K562 (cell line): ENCODE data around the gene UFSP1. TPM values are rescaled to one million over a fixed set of nuclear protein-coding genes. Genes with fewer than 3 reads are reported as not detected.

Experiments
- ADNP ChIP-seq: fragments of 200-800 bp; sonication (Bioruptor generic); IDR thresholded peaks from 2 replicates; pipeline ENCODE4 v1.6.1; 2016; ENCODE audit warnings: missing genetic modification characterization, missing compliant biosample characterization
- DNMT1 ChIP-seq: fragments of 450-650 bp; IDR thresholded peaks from 2 replicates; pipeline ENCODE4 v1.6.1; 2016; ENCODE audit warnings: antibody characterized with exemption, mild to moderate bottlenecking
- ELF4 ChIP-seq: fragments of 450-650 bp; formaldehyde crosslinking; IDR thresholded peaks from 2 replicates; pipeline ENCODE4 v1.4.0; 2022; ENCODE audit warnings: missing genetic modification characterization
- ELK3 ChIP-seq: fragments of 450-650 bp; formaldehyde crosslinking; IDR thresholded peaks from 2 replicates; pipeline ENCODE4 v1.4.0; 2020; ENCODE audit warnings: mild to moderate bottlenecking
- FOXJ2 ChIP-seq: fragments of 200-800 bp; sonication (Bioruptor generic); IDR thresholded peaks from 2 replicates; pipeline ENCODE4 v1.6.1; 2016; ENCODE audit warnings: missing genetic modification characterization, missing compliant biosample characterization
- RBM15 ChIP-seq: fragments of 200-400 bp; formaldehyde crosslinking; IDR thresholded peaks from 2 replicates; pipeline ENCODE4 v1.6.1; 2018; ENCODE audit warnings: mild to moderate bottlenecking, low read length, moderate library complexity; ENCODE audit not compliant: insufficient read depth
- ZBTB17 ChIP-seq: fragments of 450-650 bp; formaldehyde crosslinking; IDR thresholded peaks from 2 replicates; pipeline ENCODE4 v1.4.0; 2020; ENCODE audit warnings: mild to moderate bottlenecking
- ZNF609 ChIP-seq: sonication (generic); formaldehyde crosslinking; IDR thresholded peaks from 2 replicates; pipeline ENCODE4 v1.8.1; 2023; ENCODE audit warnings: missing genetic modification reagents, mild to moderate bottlenecking, borderline replicate concordance
- ZNF699 ChIP-seq: fragments of 250-450 bp; sonication (Bioruptor Pico); IDR thresholded peaks from 2 replicates; pipeline ENCODE4 v1.8.0; 2021; ENCODE audit warnings: mild to moderate bottlenecking, moderate library complexity; ENCODE audit not compliant: insufficient replicate concordance
- polyA plus RNA-seq, 8 experiments: library from polyadenylated mRNA; depleted of rRNA in 4 of 8; stranded (reverse) in 5 of 8; unstranded in 3 of 8; fragments of >200 nt; fragmentation: Nextera tagmentation in 2 of 8; fragmentation: Illumina TruSeq in 1 of 8; extraction: Ambion mirVana in 2 of 8; extraction: Trizol in 1 of 8; gene quantifications; 2 replicates each; pipeline versions ENCODE4 v1.2.1 to v1.2.3, GENCODE V29; 2011 to 2014; ENCODE audit warnings: inconsistent platforms in 1 of 8, missing spikeins in 1 of 8
- total RNA-seq, 7 experiments: library from RNA; depleted of rRNA in 6 of 7; stranded (reverse); fragments of >200 nt in 6 of 7; fragmentation: Illumina TruSeq in 2 of 7; extraction: Trizol in 2 of 7; gene quantifications; 2 replicates each; pipeline versions ENCODE4 v1.2.1 to v1.2.3, GENCODE V29; 2011 to 2021; ENCODE audit warnings: low replicate concordance in 1 of 7
- TF ChIP-seq, protein P1 (sequence below): fragments of 200-600 bp; sonication (generic); IDR thresholded peaks from one replicate; pipeline ENCODE4 v1.6.1; 2012; ENCODE audit warnings: mild to moderate bottlenecking, low read depth, low read length, inconsistent platforms

UFSP1 gene
- total and polyA plus RNA-seq, 9 of the 15 experiments (the other 6 are each of a cell fraction or from before 2014, with no cell fraction given), result 0.50 to 18.8 (median 2.1) TPM

DNA sequence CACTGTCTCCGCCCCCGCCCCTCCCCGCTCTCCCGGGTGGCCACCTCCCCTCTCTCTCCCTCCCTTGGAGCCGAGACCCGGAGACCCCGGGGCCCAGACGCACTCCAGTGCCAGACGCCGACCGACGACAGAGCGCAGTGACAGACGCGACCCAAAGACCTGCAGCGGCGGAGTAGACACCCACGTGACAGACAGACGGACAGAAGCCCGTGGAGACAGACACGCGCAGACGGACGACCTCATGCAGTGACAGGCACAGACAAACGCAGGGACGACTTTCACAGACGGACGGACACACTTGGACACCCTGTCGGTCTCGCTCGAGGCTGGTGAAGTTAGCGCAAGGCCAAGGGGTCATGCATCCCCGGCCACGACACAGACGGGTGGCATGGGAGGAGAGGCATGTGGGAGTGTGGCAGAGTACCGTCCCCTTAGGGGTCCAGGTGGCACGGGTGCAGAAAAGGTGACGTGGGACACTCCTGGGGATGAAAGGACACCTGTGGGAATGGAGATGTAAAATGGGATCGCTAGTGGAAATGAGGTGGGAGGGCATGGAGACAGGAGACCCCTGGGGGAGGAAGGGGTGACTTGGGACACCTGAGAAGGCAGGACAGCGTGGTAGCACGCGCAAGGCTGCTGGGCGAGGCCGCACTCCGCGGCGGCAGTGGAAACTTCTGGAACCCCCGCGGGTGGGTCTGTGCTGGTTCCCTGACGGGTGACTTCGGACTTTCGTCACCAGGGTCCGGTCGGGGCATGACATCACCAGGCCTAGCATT is 6.6 kb upstream of the UFSP1 start (continued):
- TF ChIP-seq ELK3 (CRISPR knock-in tag), result no peak
- TF ChIP-seq DNMT1, result no peak
- no peak for TF ChIP-seq FOXJ2
- no peak for TF ChIP-seq ZNF609 (CRISPR knock-in tag)
- no peak for TF ChIP-seq ADNP
- no peak for TF ChIP-seq ZBTB17
- TF ChIP-seq ZNF699 (CRISPR knock-in tag), result no peak
- TF ChIP-seq, protein P1, sequence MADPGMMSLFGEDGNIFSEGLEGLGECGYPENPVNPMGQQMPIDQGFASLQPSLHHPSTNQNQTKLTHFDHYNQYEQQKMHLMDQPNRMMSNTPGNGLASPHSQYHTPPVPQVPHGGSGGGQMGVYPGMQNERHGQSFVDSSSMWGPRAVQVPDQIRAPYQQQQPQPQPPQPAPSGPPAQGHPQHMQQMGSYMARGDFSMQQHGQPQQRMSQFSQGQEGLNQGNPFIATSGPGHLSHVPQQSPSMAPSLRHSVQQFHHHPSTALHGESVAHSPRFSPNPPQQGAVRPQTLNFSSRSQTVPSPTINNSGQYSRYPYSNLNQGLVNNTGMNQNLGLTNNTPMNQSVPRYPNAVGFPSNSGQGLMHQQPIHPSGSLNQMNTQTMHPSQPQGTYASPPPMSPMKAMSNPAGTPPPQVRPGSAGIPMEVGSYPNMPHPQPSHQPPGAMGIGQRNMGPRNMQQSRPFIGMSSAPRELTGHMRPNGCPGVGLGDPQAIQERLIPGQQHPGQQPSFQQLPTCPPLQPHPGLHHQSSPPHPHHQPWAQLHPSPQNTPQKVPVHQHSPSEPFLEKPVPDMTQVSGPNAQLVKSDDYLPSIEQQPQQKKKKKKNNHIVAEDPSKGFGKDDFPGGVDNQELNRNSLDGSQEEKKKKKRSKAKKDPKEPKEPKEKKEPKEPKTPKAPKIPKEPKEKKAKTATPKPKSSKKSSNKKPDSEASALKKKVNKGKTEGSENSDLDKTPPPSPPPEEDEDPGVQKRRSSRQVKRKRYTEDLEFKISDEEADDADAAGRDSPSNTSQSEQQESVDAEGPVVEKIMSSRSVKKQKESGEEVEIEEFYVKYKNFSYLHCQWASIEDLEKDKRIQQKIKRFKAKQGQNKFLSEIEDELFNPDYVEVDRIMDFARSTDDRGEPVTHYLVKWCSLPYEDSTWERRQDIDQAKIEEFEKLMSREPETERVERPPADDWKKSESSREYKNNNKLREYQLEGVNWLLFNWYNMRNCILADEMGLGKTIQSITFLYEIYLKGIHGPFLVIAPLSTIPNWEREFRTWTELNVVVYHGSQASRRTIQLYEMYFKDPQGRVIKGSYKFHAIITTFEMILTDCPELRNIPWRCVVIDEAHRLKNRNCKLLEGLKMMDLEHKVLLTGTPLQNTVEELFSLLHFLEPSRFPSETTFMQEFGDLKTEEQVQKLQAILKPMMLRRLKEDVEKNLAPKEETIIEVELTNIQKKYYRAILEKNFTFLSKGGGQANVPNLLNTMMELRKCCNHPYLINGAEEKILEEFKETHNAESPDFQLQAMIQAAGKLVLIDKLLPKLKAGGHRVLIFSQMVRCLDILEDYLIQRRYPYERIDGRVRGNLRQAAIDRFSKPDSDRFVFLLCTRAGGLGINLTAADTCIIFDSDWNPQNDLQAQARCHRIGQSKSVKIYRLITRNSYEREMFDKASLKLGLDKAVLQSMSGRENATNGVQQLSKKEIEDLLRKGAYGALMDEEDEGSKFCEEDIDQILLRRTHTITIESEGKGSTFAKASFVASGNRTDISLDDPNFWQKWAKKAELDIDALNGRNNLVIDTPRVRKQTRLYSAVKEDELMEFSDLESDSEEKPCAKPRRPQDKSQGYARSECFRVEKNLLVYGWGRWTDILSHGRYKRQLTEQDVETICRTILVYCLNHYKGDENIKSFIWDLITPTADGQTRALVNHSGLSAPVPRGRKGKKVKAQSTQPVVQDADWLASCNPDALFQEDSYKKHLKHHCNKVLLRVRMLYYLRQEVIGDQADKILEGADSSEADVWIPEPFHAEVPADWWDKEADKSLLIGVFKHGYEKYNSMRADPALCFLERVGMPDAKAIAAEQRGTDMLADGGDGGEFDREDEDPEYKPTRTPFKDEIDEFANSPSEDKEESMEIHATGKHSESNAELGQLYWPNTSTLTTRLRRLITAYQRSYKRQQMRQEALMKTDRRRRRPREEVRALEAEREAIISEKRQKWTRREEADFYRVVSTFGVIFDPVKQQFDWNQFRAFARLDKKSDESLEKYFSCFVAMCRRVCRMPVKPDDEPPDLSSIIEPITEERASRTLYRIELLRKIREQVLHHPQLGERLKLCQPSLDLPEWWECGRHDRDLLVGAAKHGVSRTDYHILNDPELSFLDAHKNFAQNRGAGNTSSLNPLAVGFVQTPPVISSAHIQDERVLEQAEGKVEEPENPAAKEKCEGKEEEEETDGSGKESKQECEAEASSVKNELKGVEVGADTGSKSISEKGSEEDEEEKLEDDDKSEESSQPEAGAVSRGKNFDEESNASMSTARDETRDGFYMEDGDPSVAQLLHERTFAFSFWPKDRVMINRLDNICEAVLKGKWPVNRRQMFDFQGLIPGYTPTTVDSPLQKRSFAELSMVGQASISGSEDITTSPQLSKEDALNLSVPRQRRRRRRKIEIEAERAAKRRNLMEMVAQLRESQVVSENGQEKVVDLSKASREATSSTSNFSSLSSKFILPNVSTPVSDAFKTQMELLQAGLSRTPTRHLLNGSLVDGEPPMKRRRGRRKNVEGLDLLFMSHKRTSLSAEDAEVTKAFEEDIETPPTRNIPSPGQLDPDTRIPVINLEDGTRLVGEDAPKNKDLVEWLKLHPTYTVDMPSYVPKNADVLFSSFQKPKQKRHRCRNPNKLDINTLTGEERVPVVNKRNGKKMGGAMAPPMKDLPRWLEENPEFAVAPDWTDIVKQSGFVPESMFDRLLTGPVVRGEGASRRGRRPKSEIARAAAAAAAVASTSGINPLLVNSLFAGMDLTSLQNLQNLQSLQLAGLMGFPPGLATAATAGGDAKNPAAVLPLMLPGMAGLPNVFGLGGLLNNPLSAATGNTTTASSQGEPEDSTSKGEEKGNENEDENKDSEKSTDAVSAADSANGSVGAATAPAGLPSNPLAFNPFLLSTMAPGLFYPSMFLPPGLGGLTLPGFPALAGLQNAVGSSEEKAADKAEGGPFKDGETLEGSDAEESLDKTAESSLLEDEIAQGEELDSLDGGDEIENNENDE, result no peak
- no peak for TF ChIP-seq RBM15
- no peak for TF ChIP-seq ELF4 (CRISPR knock-in tag)
